NT2/D1 (cell line): ENCODE measurements around the gene NAPSA.

Experiments used
- DNase-seq: peaks from one replicate; pipeline ENCODE4 v3.0.0-alpha.2; 2011; ENCODE audit warnings: low read depth, low spot score
- H3K27me3 ChIP-seq: 2 replicates; pipeline ENCODE4 v1.6.0; 2011; ENCODE audit warnings: mild to moderate bottlenecking; ENCODE audit not compliant: insufficient read length, insufficient read depth
- H3K36me3 ChIP-seq: 2 replicates; pipeline ENCODE4 v1.6.1; 2011; ENCODE audit warnings: mild to moderate bottlenecking, low read length, mixed read lengths; ENCODE audit not compliant: insufficient read depth, insufficient read length
- H3K4me1 ChIP-seq: 2 replicates; pipeline ENCODE4 v1.5.1; 2011; ENCODE audit not compliant: insufficient read depth, insufficient read length
- H3K4me3 ChIP-seq: 2 replicates; pipeline ENCODE4 v1.5.1; 2011; ENCODE audit warnings: low read depth; ENCODE audit not compliant: insufficient read length
- H3K9ac ChIP-seq: 2 replicates; pipeline ENCODE4 v1.6.0; 2011; ENCODE audit warnings: low read depth; ENCODE audit not compliant: insufficient read length
- H3K9me3 ChIP-seq: 2 replicates; pipeline ENCODE4 v1.5.1; 2011; ENCODE audit warnings: mild to moderate bottlenecking, low read length; ENCODE audit not compliant: insufficient read depth
- SUZ12 ChIP-seq: IDR thresholded peaks from 2 replicates; pipeline ENCODE4 v1.6.1; 2011; ENCODE audit not compliant: insufficient read length, insufficient read depth; ENCODE audit errors: extremely low read depth
- YY1 ChIP-seq: IDR thresholded peaks from 2 replicates; pipeline ENCODE4 v1.6.1; 2011; ENCODE audit not compliant: insufficient read length, insufficient read depth
- ZNF274 ChIP-seq: IDR thresholded peaks from 2 replicates; pipeline ENCODE4 v1.6.1; 2011; ENCODE audit warnings: mild to moderate bottlenecking, low read depth, low read length

NAPSA gene

DNA sequence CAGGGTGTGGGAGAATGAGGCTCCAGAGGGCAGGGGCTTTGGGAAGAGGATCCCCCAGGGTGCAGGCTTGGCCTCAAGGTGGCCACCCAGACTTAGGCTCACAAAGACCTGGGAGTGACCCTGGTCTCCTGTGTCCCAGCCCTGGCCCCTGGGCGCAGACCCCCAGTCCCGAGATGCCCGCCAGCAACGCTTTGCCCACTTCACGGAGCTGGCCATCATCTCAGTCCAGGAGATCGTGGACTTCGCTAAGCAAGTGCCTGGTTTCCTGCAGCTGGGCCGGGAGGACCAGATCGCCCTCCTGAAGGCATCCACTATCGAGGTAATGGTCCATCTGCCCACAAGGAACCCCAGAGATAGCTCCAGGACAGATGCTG, 13.4 kb upstream of the NAPSA start:
- Histone ChIP-seq H3K9me3 (no peaks in the 10 kb centered on the region), H3K27me3 (no peaks in the 10 kb centered on the region), H3K9ac (no peak overlapping the region), H3K4me3 (no peak overlapping the region), H3K4me1 (peaks cover 3% of the 10 kb centered on the region), H3K36me3 (peaks cover 58% of the 10 kb centered on the region)
- no peak for DNase-seq
- TF ChIP-seq ZNF274 = no peak
- no peak for TF ChIP-seq SUZ12
- no peak for TF ChIP-seq YY1

GRCh38 chr19:50378169-50378862, 12.9 kb upstream of the NAPSA start:
- no peak overlapping the region for H3K9ac ChIP-seq
- no peak for TF ChIP-seq SUZ12
- TF ChIP-seq ZNF274 = no peak
- TF ChIP-seq YY1 = no peak
- H3K4me3 ChIP-seq = no peak overlapping the region
- H3K27me3 ChIP-seq = no peaks in the 10 kb centered on the region
- H3K9me3 ChIP-seq = no peaks in the 10 kb centered on the region
- DNase-seq = no peak
- peaks cover 58% of the 10 kb centered on the region for H3K36me3 ChIP-seq
- peaks cover 3% of the 10 kb centered on the region for H3K4me1 ChIP-seq

DNA sequence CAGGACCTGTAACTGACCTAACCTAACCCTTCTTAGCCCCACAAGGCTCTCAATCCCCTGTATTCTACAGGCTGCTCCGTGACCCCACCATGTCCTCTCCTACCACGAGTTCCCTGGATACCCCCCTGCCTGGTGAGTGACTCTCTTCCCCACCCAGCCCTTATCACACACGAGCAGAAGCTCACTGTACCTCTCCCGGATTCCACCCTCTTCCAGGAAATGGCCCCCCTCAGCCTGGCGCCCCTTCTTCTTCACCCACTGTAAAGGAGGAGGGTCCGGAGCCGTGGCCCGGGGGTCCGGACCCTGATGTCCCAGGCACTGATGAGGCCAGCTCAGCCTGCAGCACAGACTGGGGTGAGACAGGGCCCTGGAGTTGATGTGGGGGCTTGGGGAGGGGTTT, 12.1 kb upstream of the NAPSA start:
- H3K4me3 ChIP-seq = no peak overlapping the region
- no peak for TF ChIP-seq YY1
- no peak for TF ChIP-seq SUZ12
- no peak for TF ChIP-seq ZNF274
- H3K9me3 ChIP-seq = no peaks in the 10 kb centered on the region
- H3K4me1 ChIP-seq = peaks cover 3% of the 10 kb centered on the region
- H3K36me3 ChIP-seq = peaks cover 52% of the 10 kb centered on the region
- no peak for DNase-seq
- H3K27me3 ChIP-seq = no peaks in the 10 kb centered on the region
- H3K9ac ChIP-seq = no peak overlapping the region

DNA sequence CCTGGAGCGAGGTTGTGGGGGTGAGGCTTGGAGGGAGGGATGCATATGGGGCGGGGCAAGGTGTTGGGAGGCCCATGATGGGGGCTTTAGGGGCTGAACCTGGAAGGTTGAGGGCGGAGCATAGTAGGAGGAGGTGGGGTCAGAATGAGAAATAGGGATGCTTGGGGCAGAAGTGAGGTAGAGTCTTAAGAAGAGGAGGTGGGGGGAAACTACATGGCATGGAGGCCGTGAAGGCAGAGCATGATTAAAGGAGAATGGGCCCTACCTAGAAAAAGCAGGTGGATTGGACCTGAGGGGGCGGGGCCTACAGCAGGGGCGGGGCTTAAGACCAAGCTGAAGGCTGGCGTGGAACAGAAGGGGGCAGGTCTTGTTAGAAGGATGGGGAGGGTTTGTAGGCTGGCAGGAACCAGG, 11.6 kb upstream of the NAPSA start:
- Histone ChIP-seq H3K4me1 (peaks cover 3% of the 10 kb centered on the region), H3K27me3 (no peaks in the 10 kb centered on the region), H3K9me3 (no peaks in the 10 kb centered on the region), H3K9ac (no peak overlapping the region), H3K4me3 (no peak overlapping the region), H3K36me3 (peaks cover 48% of the 10 kb centered on the region)
- DNase-seq = no peak
- TF ChIP-seq SUZ12 (no peak), ZNF274 (no peak), YY1 (no peak)

GRCh38 chr19:50376166-50377050, 11.0 kb upstream of the NAPSA start, which contains the start of gene NR1H2:
Gene NR1H2 (plus strand): TSS chr19:50376457. CDS start chr19:50377606, 1,149 bp downstream.
- TF ChIP-seq YY1 = no peak
- no peak for TF ChIP-seq SUZ12
- TF ChIP-seq ZNF274 = no peak
- DNase-seq = peak; percentile 90
- Histone ChIP-seq H3K9ac (peak within 1 kb of the TSS; percentile 88), H3K36me3 (peaks cover 42% of the 10 kb centered on the region), H3K9me3 (no peaks in the 10 kb centered on the region), H3K27me3 (no peaks in the 10 kb centered on the region), H3K4me3 (peak within 1 kb of the TSS; percentile 92), H3K4me1 (peaks cover 3% of the 10 kb centered on the region)

GRCh38 chr19:50371914-50372475, 6.6 kb upstream of the NAPSA start:
- Histone ChIP-seq H3K4me1 (peaks cover 4% of the 10 kb centered on the region), H3K9ac (no peak overlapping the region), H3K9me3 (no peaks in the 10 kb centered on the region), H3K4me3 (no peak overlapping the region), H3K36me3 (no peaks in the 10 kb centered on the region), H3K27me3 (no peaks in the 10 kb centered on the region)
- DNase-seq = no peak
- TF ChIP-seq YY1 (no peak), ZNF274 (no peak), SUZ12 (no peak)
